Spleen (tissue), 11 donors: ENCODE data around the gene C11orf24. TPM values are rescaled to one million over a fixed set of nuclear protein-coding genes. Genes with fewer than 3 reads are reported as not detected.

Source experiments
- DNase-seq: peaks from one replicate; pipeline ENCODE4 v3.0.0-alpha.2; 2020
- H3K27ac ChIP-seq, 8 donors: fragments of 200-600 bp; sonication (generic) in 7 of 8; 1 replicate in 4 of 8; 2 replicates in 4 of 8; pipeline versions ENCODE4 v1.5.0 to v1.8.0; 2016 to 2021; ENCODE audit warnings: inconsistent platforms in 4 of 8, mild to moderate bottlenecking in 4 of 8, moderate library complexity in 1 of 8
- H3K27me3 ChIP-seq, 7 donors: fragments of 200-600 bp; sonication (generic) in 6 of 7; replicated peaks in 1 of 7; 1 replicate in 4 of 7; 2 replicates in 3 of 7; pipeline versions ENCODE4 v1.5.0 to v1.8.0; 2016 to 2021; ENCODE audit warnings: inconsistent platforms in 3 of 7, mild to moderate bottlenecking in 1 of 7
- H3K36me3 ChIP-seq, 6 donors: fragments of 200-600 bp; sonication (generic) in 5 of 6; 1 replicate in 4 of 6; 2 replicates in 2 of 6; pipeline versions ENCODE4 v1.5.0 to v1.8.0; 2016 to 2021; ENCODE audit warnings: inconsistent platforms in 2 of 6
- H3K4me1 ChIP-seq, 6 donors: fragments of 200-600 bp; sonication (generic) in 5 of 6; 1 replicate in 3 of 6; 2 replicates in 3 of 6; pipeline versions ENCODE4 v1.5.0 to v1.8.0; 2016 to 2021; ENCODE audit warnings: inconsistent platforms in 3 of 6
- H3K4me3 ChIP-seq, 8 donors: fragments of 200-600 bp; sonication (generic) in 7 of 8; 1 replicate in 4 of 8; 2 replicates in 4 of 8; pipeline versions ENCODE4 v1.5.0 to v1.8.0; 2016 to 2021; ENCODE audit warnings: inconsistent platforms in 4 of 8, mild to moderate bottlenecking in 4 of 8, moderate library complexity in 2 of 8
- H3K9me3 ChIP-seq, 8 donors: fragments of 200-600 bp; sonication (generic) in 7 of 8; 1 replicate in 4 of 8; 2 replicates in 4 of 8; pipeline versions ENCODE4 v1.5.0 to v1.8.0; 2016 to 2021; ENCODE audit warnings: inconsistent platforms in 4 of 8
- CTCF ChIP-seq, 11 experiments: fragments of 200-600 bp in 7 of 11; fragments of 450-650 bp in 4 of 11; sonication (generic) in 4 of 11; IDR thresholded peaks in 8 of 11; conservative IDR thresholded peaks in 3 of 11; 1 replicate in 7 of 11; 2 replicates in 4 of 11; pipeline versions ENCODE4 v1.4.0 to v1.8.0; 2016 to 2021; ENCODE audit warnings: antibody characterized with exemption in 11 of 11, inconsistent platforms in 4 of 11, mild to moderate bottlenecking in 1 of 11
- POLR2A ChIP-seq, 3 donors: fragments of 450-650 bp; IDR thresholded peaks; one replicate each; pipeline ENCODE4 v1.5.1; 2017; ENCODE audit warnings: antibody characterized with exemption in 3 of 3, mild to moderate bottlenecking in 1 of 3
- POLR2AphosphoS5 ChIP-seq, 3 donors: sonication (generic); formaldehyde crosslinking; IDR thresholded peaks; one replicate each; pipeline ENCODE4 v1.5.1; 2017; ENCODE audit warnings: antibody characterized with exemption in 3 of 3
- WGBS, 5 donors: extraction: QIAGEN DNeasy Blood & Tissue Kit in 3 of 5; methylation state at CpG; one replicate each; pipeline versions ENCODE4 v1.1.5 to v1.1.7; 2013 to 2018; 5-methylcytosine and 5-hydroxymethylcytosine counted together
- intact Hi-C: fragments of 100-400 bp; cut with DNase I; formaldehyde crosslinking; loops from one replicate; pipeline ENCODE4 v1.15.0; 2023; ENCODE audit warnings: low total_unique reads
- polyA plus RNA-seq, 3 donors: library from polyadenylated mRNA; stranded (reverse); fragments of 200-250 nt; gene quantifications; one replicate each; pipeline ENCODE4 v1.2.1, GENCODE V29; 2013
- total RNA-seq, 7 donors: library from RNA; depleted of rRNA in 3 of 7; stranded (reverse); fragments of >200 nt in 3 of 7; fragmentation: NEBNext Ultra II Directional in 4 of 7; extraction: Animal tissue kit (Norgen Biotek cat#: 25700) in 4 of 7; gene quantifications; one replicate each; pipeline versions ENCODE4 v1.1.0 to v1.2.1, GENCODE V29; 2016 to 2021
- donor health status: healthy with polysubstance abuse.
- donor health status: DM: no; HTN: no; CAD: no; lungs with moderate emphysema.
- donor health status: DM: no; HTN: no; CAD: no.
- donor health status: Bipolar disorder and iron deficiency.
- donor health status: healthy.
- donor health status: DM: no; HTN: no; CAD: no.
- donor health status: DM: yes; HTN: yes; CAD: no.

The C11orf24 gene
- total and polyA plus RNA-seq, 10 donors = 15.9 to 36.0 (median 24.2) TPM

GRCh38 chr11:68263444-68264035 is 8.2 kb downstream of the C11orf24 start:
- 93 to 97% (median 95%) methylated on average over 13 of the region's 13 CpGs for WGBS, 5 donors
- no peaks in the 10 kb centered on the region for H3K27me3 ChIP-seq
- H3K36me3 ChIP-seq = peaks cover 0 to 79% (median 50%) of the 10 kb centered on the region in 6 donors
- no peak for TF ChIP-seq POLR2AphosphoS5 (IDR thresholded peaks at IDR 0.05)
- no peaks in the 10 kb centered on the region for H3K9me3 ChIP-seq
- no peak overlapping the region for H3K27ac ChIP-seq
- no peak for DNase-seq
- H3K4me1 ChIP-seq = peaks cover 9 to 40% (median 27%) of the 10 kb centered on the region in 6 donors
- intact Hi-C loops = no loop called here
- no peak overlapping the region for H3K4me3 ChIP-seq

GRCh38 chr11:68262544-68262827 is 9.3 kb downstream of the C11orf24 start:
- intact Hi-C loops = no loop called here
- Histone ChIP-seq H3K27ac (no peak overlapping the region), H3K9me3 (no peaks in the 10 kb centered on the region), H3K36me3 (peaks cover 0 to 72% (median 44%) of the 10 kb centered on the region in 6 donors), H3K4me3 (no peak overlapping the region), H3K4me1 (peaks cover 12 to 38% (median 29%) of the 10 kb centered on the region in 6 donors), H3K27me3 (no peaks in the 10 kb centered on the region)
- no peak for TF ChIP-seq POLR2AphosphoS5 (IDR thresholded peaks at IDR 0.05)
- TF ChIP-seq POLR2A (IDR thresholded peaks at IDR 0.05) = no peak
- no peak for TF ChIP-seq CTCF (IDR thresholded peaks at IDR 0.05 in 8 of 11, conservative IDR thresholded peaks at IDR 0.05 in 3 of 11)
- 93 to 98% (median 96%) methylated on average over 8 of the region's 8 CpGs for WGBS, 5 donors
- DNase-seq = no peak

GRCh38 chr11:68261749-68262543 is 9.8 kb downstream of the C11orf24 start:
- TF ChIP-seq CTCF (IDR thresholded peaks at IDR 0.05 in 8 of 11, conservative IDR thresholded peaks at IDR 0.05 in 3 of 11) (no peak), POLR2AphosphoS5 (IDR thresholded peaks at IDR 0.05) (peak in 2 of 3 donors; percentile 7 to 18)
- intact Hi-C loops = no loop called here
- Histone ChIP-seq H3K27ac (no peak overlapping the region), H3K4me3 (no peak overlapping the region), H3K9me3 (no peaks in the 10 kb centered on the region), H3K4me1 (peaks cover 9 to 38% (median 29%) of the 10 kb centered on the region in 6 donors), H3K36me3 (peaks cover 0 to 66% (median 40%) of the 10 kb centered on the region in 6 donors), H3K27me3 (no peaks in the 10 kb centered on the region)
- no peak for DNase-seq
- 94 to 96% (median 95%) methylated on average over 23 to 24 of the region's 24 CpGs for WGBS, 5 donors

- Histone ChIP-seq H3K27ac (no peak overlapping the region), H3K4me3 (no peak overlapping the region), H3K4me1 (peaks cover 2 to 32% (median 20%) of the 10 kb centered on the region in 6 donors), H3K9me3 (no peaks in the 10 kb centered on the region), H3K27me3 (no peaks in the 10 kb centered on the region), H3K36me3 (peaks cover 0 to 57% (median 38%) of the 10 kb centered on the region in 6 donors)
- WGBS, 5 donors = 85 to 95% (median 90%) methylated on average over 15 of the region's 15 CpGs
- intact Hi-C loops = no loop called here
- TF ChIP-seq CTCF (IDR thresholded peaks at IDR 0.05 in 8 of 11, conservative IDR thresholded peaks at IDR 0.05 in 3 of 11) (no peak), POLR2AphosphoS5 (IDR thresholded peaks at IDR 0.05) (no peak), POLR2A (IDR thresholded peaks at IDR 0.05) (no peak)
- DNase-seq = no peak
Measured at GRCh38 chr11:68261006-68261405, 10.8 kb downstream of the C11orf24 start.
